ENCODE results near the gene EYS. TPM values are rescaled to one million over a fixed set of nuclear protein-coding genes. Genes with fewer than 3 reads are reported as not detected.

The EYS gene
- total RNA-seq, 1 donor from 2014 or later = not detected

GRCh38 chr6:64817525-64817924 is 889.5 kb downstream of the EYS start:
- intact Hi-C loops (cut with DNase I) = no loop called here
- ATAC-seq = no peak
- DNase-seq (ENCODE audit: missing footprints) = no peak

GRCh38 chr6:64815718-64816117 is 891.3 kb downstream of the EYS start:
- DNase-seq (ENCODE audit: missing footprints) (no peak), ATAC-seq (no peak)
- intact Hi-C loops (cut with DNase I) = no loop called here

- ATAC-seq = no peak
- intact Hi-C loops (cut with DNase I) = no loop called here
These were observed 894.9 kb downstream of the EYS start for GRCh38 chr6:64812138-64812537.

GRCh38 chr6:64811119-64811518 is 895.9 kb downstream of the EYS start:
- no peak for ATAC-seq
- no peak for DNase-seq (ENCODE audit: missing footprints)
- intact Hi-C loops (cut with DNase I) = no loop called here

More at GRCh38 chr6:64812138-64812537, 894.9 kb downstream of the EYS start:
- no peak for DNase-seq (ENCODE audit: missing footprints)

GRCh38 chr6:64807785-64808184 is 899.2 kb downstream of the EYS start:
- DNase-seq (ENCODE audit: missing footprints) (no peak), ATAC-seq (no peak)
- intact Hi-C loops (cut with DNase I) = no loop called here

- ATAC-seq = no peak
- intact Hi-C loops (cut with DNase I) = no loop called here
- DNase-seq (ENCODE audit: missing footprints) = no peak
These were observed 903.4 kb downstream of the EYS start for GRCh38 chr6:64803470-64804166.

- no peak for DNase-seq (ENCODE audit: missing footprints)
- no peak for ATAC-seq
- intact Hi-C loops (cut with DNase I) = no loop called here
These were observed 914.5 kb downstream of the EYS start for GRCh38 chr6:64792534-64792933.

GRCh38 chr6:64789476-64789875 is 917.5 kb downstream of the EYS start:
- DNase-seq (ENCODE audit: missing footprints) (no peak), ATAC-seq (no peak)
- intact Hi-C loops (cut with DNase I) = no loop called here

GRCh38 chr6:64786736-64787135 is 920.3 kb downstream of the EYS start:
- ATAC-seq (no peak), DNase-seq (ENCODE audit: missing footprints) (no peak)
- intact Hi-C loops (cut with DNase I) = no loop called here

GRCh38 chr6:64782877-64783276 is 924.1 kb downstream of the EYS start:
- ATAC-seq (no peak), DNase-seq (ENCODE audit: missing footprints) (no peak)
- intact Hi-C loops (cut with DNase I) = no loop called here

GRCh38 chr6:64777941-64778785 is 928.9 kb downstream of the EYS start:
- ATAC-seq = no peak
- intact Hi-C loops (cut with DNase I) = no loop called here

GRCh38 chr6:64776359-64776758 is 930.7 kb downstream of the EYS start:
- no peak for ATAC-seq
- no peak for DNase-seq (ENCODE audit: missing footprints)
- intact Hi-C loops (cut with DNase I) = no loop called here

More at GRCh38 chr6:64777941-64778785, 928.9 kb downstream of the EYS start:
- no peak for DNase-seq (ENCODE audit: missing footprints)

- intact Hi-C loops (cut with DNase I) = no loop called here
- DNase-seq (ENCODE audit: missing footprints) = no peak
- ATAC-seq = no peak
These were observed 932.1 kb downstream of the EYS start for GRCh38 chr6:64774881-64775280.

- intact Hi-C loops (cut with DNase I) = no loop called here
- ATAC-seq (no peak), DNase-seq (ENCODE audit: missing footprints) (no peak)
These were observed 956.1 kb downstream of the EYS start for GRCh38 chr6:64750910-64751309.

- DNase-seq (ENCODE audit: missing footprints) = no peak
- ATAC-seq = no peak
These were observed 969.6 kb downstream of the EYS start for GRCh38 chr6:64737418-64737817.

GRCh38 chr6:64736421-64736950 is 970.5 kb downstream of the EYS start:
- intact Hi-C loops (cut with DNase I) = no loop called here
- no peak for ATAC-seq
- DNase-seq (ENCODE audit: missing footprints) = no peak

More at GRCh38 chr6:64737418-64737817, 969.6 kb downstream of the EYS start:
- intact Hi-C loops (cut with DNase I) = no loop called here

- ATAC-seq (no peak), DNase-seq (ENCODE audit: missing footprints) (no peak)
- intact Hi-C loops (cut with DNase I) = no loop called here
These were observed 973.6 kb downstream of the EYS start for GRCh38 chr6:64733433-64733832.

GRCh38 chr6:64732888-64733287 is 974.1 kb downstream of the EYS start:
- intact Hi-C loops (cut with DNase I) = no loop called here
- DNase-seq (ENCODE audit: missing footprints) = no peak
- ATAC-seq = no peak

GRCh38 chr6:64729522-64729921 is 977.5 kb downstream of the EYS start:
- DNase-seq (ENCODE audit: missing footprints) = no peak
- intact Hi-C loops (cut with DNase I) = no loop called here
- ATAC-seq = no peak

- DNase-seq (ENCODE audit: missing footprints) (no peak), ATAC-seq (no peak)
- intact Hi-C loops (cut with DNase I) = no loop called here
These were observed 980.0 kb downstream of the EYS start for GRCh38 chr6:64727075-64727474.
